OCI-LY1 (cell line): Measurements from ENCODE around the gene SPACA1.
A peak's percentile ranks its signal among the peaks of the same experiment; 100 is the strongest.

Experiments
- H2AFZ ChIP-seq: fragments of 200-600 bp; sonication (generic), shearing (Covaris generic); 2 replicates; pipeline ENCODE4 v1.6.0; 2014; ENCODE audit warnings: antibody characterized with exemption, mild to moderate bottlenecking, low read length
- H3F3A ChIP-seq: fragments of 200-600 bp; sonication (generic), shearing (Covaris generic); 2 replicates; pipeline ENCODE4 v1.6.0; 2014; ENCODE audit warnings: mild to moderate bottlenecking, antibody characterized with exemption, low read length, moderate library complexity; ENCODE audit not compliant: insufficient read depth
- H3K27ac ChIP-seq: fragments of 200-600 bp; sonication (generic); 2 replicates; pipeline ENCODE4 v1.5.1; 2014; ENCODE audit warnings: low read length, mixed run types, mild to moderate bottlenecking, low read depth; ENCODE audit not compliant: poor library complexity, severe bottlenecking
- H3K27me3 ChIP-seq: fragments of 200-600 bp; sonication (generic); 2 replicates; pipeline ENCODE4 v1.6.0; 2014; ENCODE audit warnings: antibody characterized with exemption, mild to moderate bottlenecking, low read length, moderate library complexity; ENCODE audit not compliant: insufficient read depth
- H3K36me3 ChIP-seq: fragments of 200-600 bp; sonication (generic); 2 replicates; pipeline ENCODE4 v1.6.1; 2014; ENCODE audit warnings: mild to moderate bottlenecking, antibody characterized with exemption, low read length, moderate library complexity, mixed read lengths; ENCODE audit not compliant: insufficient read depth
- H3K4me1 ChIP-seq: fragments of 200-600 bp; sonication (generic); 2 replicates; pipeline ENCODE4 v1.5.1; 2014; ENCODE audit warnings: mild to moderate bottlenecking, low read length, moderate library complexity; ENCODE audit not compliant: insufficient read depth, severe bottlenecking
- H3K4me2 ChIP-seq: fragments of 200-600 bp; sonication (generic), shearing (Covaris generic); 2 replicates; pipeline ENCODE4 v1.6.1; 2014; ENCODE audit warnings: low read length
- H3K4me3 ChIP-seq: fragments of 200-600 bp; sonication (generic); 2 replicates; pipeline ENCODE4 v1.5.1; 2014; ENCODE audit warnings: low read length, low read depth, mild to moderate bottlenecking, mixed read lengths; ENCODE audit not compliant: poor library complexity, severe bottlenecking
- H3K79me2 ChIP-seq: fragments of 200-600 bp; shearing (Covaris generic); 2 replicates; pipeline ENCODE4 v1.6.1; 2016; ENCODE audit warnings: mixed run types, low read length, mixed read lengths; ENCODE audit not compliant: insufficient read depth
- H3K9ac ChIP-seq: fragments of 200-600 bp; sonication (generic), shearing (Covaris generic); 2 replicates; pipeline ENCODE4 v1.6.1; 2014; ENCODE audit warnings: mild to moderate bottlenecking, low read length, mixed read lengths
- H3K9me2 ChIP-seq: fragments of 200-600 bp; sonication (generic), shearing (Covaris generic); 2 replicates; pipeline ENCODE4 v1.6.1; 2014; ENCODE audit warnings: low read depth, mild to moderate bottlenecking, low read length, mixed read lengths
- H3K9me3 ChIP-seq: fragments of 200-600 bp; shearing (Covaris generic); 2 replicates; pipeline ENCODE4 v1.6.1; 2014; ENCODE audit warnings: low read length, mixed read lengths
- H4K20me1 ChIP-seq: fragments of 200-600 bp; sonication (generic), shearing (Covaris generic); 2 replicates; pipeline ENCODE4 v1.6.0; 2016; ENCODE audit warnings: mild to moderate bottlenecking, low read length; ENCODE audit not compliant: insufficient read depth
- EZH2 ChIP-seq: fragments of 200-600 bp; sonication (generic), shearing (Covaris generic); IDR thresholded peaks from 2 replicates; pipeline ENCODE4 v1.8.0; 2017; ENCODE audit warnings: borderline replicate concordance, mixed run types, mild to moderate bottlenecking, antibody characterized with exemption, low read length, moderate library complexity, mixed read lengths
- TF ChIP-seq, protein P1 (sequence below): fragments of 200-600 bp; sonication (generic), shearing (Covaris generic); IDR thresholded peaks from 2 replicates; pipeline ENCODE4 v1.5.1; 2017; ENCODE audit warnings: mild to moderate bottlenecking, antibody characterized with exemption, low read length, moderate library complexity, mixed read lengths

SPACA1 gene

DNA sequence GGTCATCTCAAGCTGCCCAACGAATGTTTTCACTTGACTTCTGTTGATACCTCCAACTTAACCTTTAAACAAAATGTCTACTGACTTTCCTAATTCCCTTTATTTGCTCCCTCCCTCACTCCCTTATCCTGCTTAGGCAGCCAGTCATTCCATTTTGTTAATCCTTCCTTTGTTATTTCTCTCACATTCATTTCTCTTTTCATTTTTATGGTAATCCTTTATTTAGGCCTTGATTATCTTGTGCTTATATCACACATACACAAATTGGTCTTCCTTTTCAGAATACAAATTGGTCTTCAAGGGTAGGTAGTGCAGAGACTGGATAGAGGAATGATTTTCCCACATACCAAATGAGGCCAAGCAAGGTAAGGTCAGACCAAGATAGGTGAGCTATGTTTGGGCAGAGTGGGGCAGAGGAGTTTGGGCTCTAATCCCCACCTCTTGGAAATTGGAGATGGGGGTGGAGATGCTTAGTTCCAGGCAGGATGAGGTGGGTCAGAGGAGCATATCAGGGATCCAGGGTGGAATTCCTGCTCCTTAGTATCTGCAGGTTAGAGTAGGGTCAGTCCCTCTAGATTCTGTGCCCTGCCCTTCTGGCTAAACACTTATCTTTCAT lies 2.0 kb upstream of the SPACA1 start:
- H4K20me1 ChIP-seq = no peaks in the 10 kb centered on the region
- H3K4me1 ChIP-seq = no peaks in the 10 kb centered on the region
- no peaks in the 10 kb centered on the region for H3K36me3 ChIP-seq
- H3K27ac ChIP-seq = no peak overlapping the region
- no peak overlapping the region for H3K4me3 ChIP-seq
- TF ChIP-seq, protein P1, sequence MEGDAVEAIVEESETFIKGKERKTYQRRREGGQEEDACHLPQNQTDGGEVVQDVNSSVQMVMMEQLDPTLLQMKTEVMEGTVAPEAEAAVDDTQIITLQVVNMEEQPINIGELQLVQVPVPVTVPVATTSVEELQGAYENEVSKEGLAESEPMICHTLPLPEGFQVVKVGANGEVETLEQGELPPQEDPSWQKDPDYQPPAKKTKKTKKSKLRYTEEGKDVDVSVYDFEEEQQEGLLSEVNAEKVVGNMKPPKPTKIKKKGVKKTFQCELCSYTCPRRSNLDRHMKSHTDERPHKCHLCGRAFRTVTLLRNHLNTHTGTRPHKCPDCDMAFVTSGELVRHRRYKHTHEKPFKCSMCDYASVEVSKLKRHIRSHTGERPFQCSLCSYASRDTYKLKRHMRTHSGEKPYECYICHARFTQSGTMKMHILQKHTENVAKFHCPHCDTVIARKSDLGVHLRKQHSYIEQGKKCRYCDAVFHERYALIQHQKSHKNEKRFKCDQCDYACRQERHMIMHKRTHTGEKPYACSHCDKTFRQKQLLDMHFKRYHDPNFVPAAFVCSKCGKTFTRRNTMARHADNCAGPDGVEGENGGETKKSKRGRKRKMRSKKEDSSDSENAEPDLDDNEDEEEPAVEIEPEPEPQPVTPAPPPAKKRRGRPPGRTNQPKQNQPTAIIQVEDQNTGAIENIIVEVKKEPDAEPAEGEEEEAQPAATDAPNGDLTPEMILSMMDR = no peak
- no peak for TF ChIP-seq EZH2
- H3K27me3 ChIP-seq = no peaks in the 10 kb centered on the region
- no peaks in the 10 kb centered on the region for H3K9me2 ChIP-seq
- H2AFZ ChIP-seq = no peak overlapping the region
- H3F3A ChIP-seq = no peaks in the 10 kb centered on the region
- no peak overlapping the region for H3K9ac ChIP-seq
- H3K9me3 ChIP-seq = no peaks in the 10 kb centered on the region
- no peak overlapping the region for H3K4me2 ChIP-seq
- no peaks in the 10 kb centered on the region for H3K79me2 ChIP-seq

DNA sequence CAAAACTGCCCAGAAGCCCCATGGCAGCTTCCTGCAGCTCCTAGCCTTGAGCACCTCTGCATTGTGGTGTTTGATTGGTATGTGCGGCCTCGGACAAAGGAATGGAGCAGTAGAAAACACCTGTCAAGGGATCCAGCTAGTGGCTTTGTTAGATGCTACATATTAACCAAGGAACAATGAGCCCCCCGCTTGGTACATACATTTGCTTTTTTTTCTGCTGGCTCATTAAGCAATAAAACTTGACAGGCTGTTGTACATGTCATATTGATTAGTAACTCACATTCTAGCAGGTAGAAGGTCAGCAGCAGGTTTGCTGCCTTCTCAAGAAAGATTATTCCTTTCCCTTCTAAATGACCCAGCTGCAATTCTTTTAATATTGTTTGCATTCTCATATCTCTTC lies 937 bp downstream of the SPACA1 start:
- Histone ChIP-seq H3K27me3 (no peaks in the 10 kb centered on the region), H3K27ac (no peak overlapping the region), H3K4me2 (no peak overlapping the region), H2AFZ (0 out of 2 replicates have a peak overlapping the region, but pooled peaks have one; percentile 45), H3K9ac (no peak overlapping the region), H3K79me2 (no peaks in the 10 kb centered on the region), H3K9me2 (no peaks in the 10 kb centered on the region), H3K4me1 (no peaks in the 10 kb centered on the region), H3K4me3 (no peak overlapping the region), H3K9me3 (no peaks in the 10 kb centered on the region), H3K36me3 (no peaks in the 10 kb centered on the region), H3F3A (no peaks in the 10 kb centered on the region), H4K20me1 (no peaks in the 10 kb centered on the region)
- TF ChIP-seq, protein P1 = no peak
- TF ChIP-seq EZH2 = no peak

DNA sequence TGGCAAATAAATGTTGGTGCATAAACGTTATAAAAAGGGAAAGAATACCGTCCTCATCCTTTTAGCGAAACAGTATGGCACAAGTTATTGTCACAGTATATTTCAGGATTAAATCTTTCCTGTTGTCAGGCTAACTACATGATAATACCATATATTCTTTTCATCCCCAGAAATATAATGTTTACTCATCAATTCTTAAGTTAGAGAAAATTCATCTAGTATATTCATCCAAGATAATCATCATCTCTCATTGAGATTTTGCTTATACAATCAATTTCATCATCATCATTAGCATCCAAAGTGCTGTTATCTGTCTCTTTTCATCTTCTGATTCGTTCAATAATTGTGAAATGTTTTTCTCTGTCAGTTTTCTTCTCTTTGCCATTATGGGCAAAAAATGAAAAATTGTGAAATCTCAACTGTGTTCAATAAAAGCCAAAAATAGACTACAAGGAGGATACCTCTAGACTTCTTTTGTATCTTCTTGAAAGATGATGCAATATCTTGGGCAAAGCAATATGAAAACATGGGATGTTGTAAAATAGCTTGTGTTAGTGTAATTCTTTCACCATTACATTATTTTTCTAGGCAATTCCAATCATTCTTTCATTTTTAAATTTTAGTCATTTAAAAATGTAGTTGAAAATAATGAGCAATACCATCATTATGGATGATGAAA lies 2.6 kb downstream of the SPACA1 start:
- H3F3A ChIP-seq = no peaks in the 10 kb centered on the region
- no peak overlapping the region for H2AFZ ChIP-seq
- no peaks in the 10 kb centered on the region for H3K4me1 ChIP-seq

More for the DNA sequence above, 2.6 kb downstream of the SPACA1 start:
- H3K9me2 ChIP-seq = no peaks in the 10 kb centered on the region
- H3K4me3 ChIP-seq = no peak overlapping the region
- no peaks in the 10 kb centered on the region for H3K27me3 ChIP-seq
- no peaks in the 10 kb centered on the region for H3K79me2 ChIP-seq
- no peak overlapping the region for H3K27ac ChIP-seq
- no peaks in the 10 kb centered on the region for H4K20me1 ChIP-seq
- TF ChIP-seq, protein P1 = no peak
- TF ChIP-seq EZH2 = no peak
- H3K4me2 ChIP-seq = no peak overlapping the region
- H3K9me3 ChIP-seq = no peaks in the 10 kb centered on the region
- H3K36me3 ChIP-seq = no peaks in the 10 kb centered on the region
- H3K9ac ChIP-seq = no peak overlapping the region
